Right lobe of liver (tissue), 6 donors: Measurements from ENCODE around the gene RPLP2. TPM values are rescaled to one million over a fixed set of nuclear protein-coding genes. Genes with fewer than 3 reads are reported as not detected.

Experiments used
- ATAC-seq, 4 donors: fragments of 200-7000 bp; cut with Tn5 transposase; one replicate each; pipeline ENCODE4 v1.9.1; 2020; ENCODE audit warnings: mild to moderate bottlenecking in 4 of 4, moderate library complexity in 4 of 4
- DNase-seq, 3 donors: peaks; one replicate each; pipeline ENCODE4 v3.0.0-alpha.2; 2020
- H3K27ac ChIP-seq, 3 donors: fragments of 200-600 bp; one replicate each; pipeline ENCODE4 v1.8.0; 2022
- H3K27me3 ChIP-seq, 2 donors: fragments of 200-600 bp; one replicate each; pipeline ENCODE4 v1.8.0; 2022
- H3K36me3 ChIP-seq, 4 donors: fragments of 200-600 bp; sonication (generic) in 1 of 4; one replicate each; pipeline versions ENCODE4 v1.5.1 to v1.8.0; 2017 to 2022; ENCODE audit warnings: control low read depth in 1 of 4
- H3K4me1 ChIP-seq, 4 donors: fragments of 200-600 bp; sonication (generic) in 1 of 4; one replicate each; pipeline versions ENCODE4 v1.5.1 to v1.8.0; 2017 to 2022; ENCODE audit warnings: control low read depth in 1 of 4
- H3K4me3 ChIP-seq, 3 donors: fragments of 200-600 bp; one replicate each; pipeline ENCODE4 v1.8.0; 2022
- H3K9me3 ChIP-seq, 4 donors: fragments of 200-600 bp; sonication (generic) in 1 of 4; one replicate each; pipeline versions ENCODE4 v1.5.1 to v1.8.0; 2017 to 2022; ENCODE audit warnings: control low read depth in 1 of 4
- CTCF ChIP-seq, 4 donors: fragments of 200-600 bp in 3 of 4; fragments of 450-650 bp in 1 of 4; IDR thresholded peaks; one replicate each; pipeline versions ENCODE4 v1.5.1 to v1.8.0; 2016 to 2022; ENCODE audit warnings: antibody characterized with exemption in 4 of 4, mild to moderate bottlenecking in 2 of 4
- POLR2A ChIP-seq: fragments of 450-650 bp; IDR thresholded peaks from one replicate; pipeline ENCODE4 v1.6.1; 2017; ENCODE audit warnings: antibody characterized with exemption, mild to moderate bottlenecking
- WGBS: methylation state at CpG from one replicate; pipeline ENCODE4 v1.1.6; 2018; ENCODE audit warnings: low coverage, low lambda C conversion rate; ENCODE audit not compliant: insufficient coverage; ENCODE audit errors: missing lambda C conversion rate; 5-methylcytosine and 5-hydroxymethylcytosine counted together
- intact Hi-C, 2 donors: fragments of 100-400 bp; cut with DNase I; formaldehyde crosslinking; loops; one replicate each; pipeline versions ENCODE4 v1.11.2 to v1.14.1; 2022
- total RNA-seq, 6 experiments: library from RNA; depleted of rRNA in 2 of 6; stranded (reverse); fragments of >200 nt in 2 of 6; fragmentation: NEBNext Ultra II Directional in 3 of 6; extraction: Animal tissue kit (Norgen Biotek cat#: 25700) in 3 of 6; gene quantifications; one replicate each; pipeline versions ENCODE4 v1.1.0 to v1.2.4, GENCODE V29; 2016 to 2023
- donor health status: DM: no; HTN: yes; CAD: no.
- donor health status: DM: no; HTN: no; CAD: no.
- donor health status: DM: no; HTN: no; CAD: no.
- donor health status: DM: no; HTN: yes; CAD: no.
- donor health status: DM: no; HTN: yes; CAD: no.

RPLP2 gene
- total RNA-seq, 6 experiments from 2014 or later = 212 to 574 (median 457) TPM

- Histone ChIP-seq H3K36me3 (no peaks in the 10 kb centered on the region), H3K4me3 (no peak overlapping the region), H3K9me3 (no peaks in the 10 kb centered on the region), H3K27me3 (no peaks in the 10 kb centered on the region), H3K4me1 (peaks cover 0 to 18% (median 5%) of the 10 kb centered on the region in 4 donors), H3K27ac (no peak overlapping the region)
- no peak for ATAC-seq
- intact Hi-C loops = no loop called here
- WGBS = 93% methylated on average over 8 of the region's 28 CpGs
- DNase-seq = no peak
- TF ChIP-seq CTCF (IDR thresholded peaks at IDR 0.05) (no peak), POLR2A (no peak)
Observed at GRCh38 chr11:802693-803466, 6.9 kb upstream of the RPLP2 start.

- WGBS = no CpG with 5 or more reads among the region's 8 CpGs
- peak in 1 of 3 donors; percentile 55 for DNase-seq
Observed at GRCh38 chr11:803467-803742, 6.4 kb upstream of the RPLP2 start.

DNA sequence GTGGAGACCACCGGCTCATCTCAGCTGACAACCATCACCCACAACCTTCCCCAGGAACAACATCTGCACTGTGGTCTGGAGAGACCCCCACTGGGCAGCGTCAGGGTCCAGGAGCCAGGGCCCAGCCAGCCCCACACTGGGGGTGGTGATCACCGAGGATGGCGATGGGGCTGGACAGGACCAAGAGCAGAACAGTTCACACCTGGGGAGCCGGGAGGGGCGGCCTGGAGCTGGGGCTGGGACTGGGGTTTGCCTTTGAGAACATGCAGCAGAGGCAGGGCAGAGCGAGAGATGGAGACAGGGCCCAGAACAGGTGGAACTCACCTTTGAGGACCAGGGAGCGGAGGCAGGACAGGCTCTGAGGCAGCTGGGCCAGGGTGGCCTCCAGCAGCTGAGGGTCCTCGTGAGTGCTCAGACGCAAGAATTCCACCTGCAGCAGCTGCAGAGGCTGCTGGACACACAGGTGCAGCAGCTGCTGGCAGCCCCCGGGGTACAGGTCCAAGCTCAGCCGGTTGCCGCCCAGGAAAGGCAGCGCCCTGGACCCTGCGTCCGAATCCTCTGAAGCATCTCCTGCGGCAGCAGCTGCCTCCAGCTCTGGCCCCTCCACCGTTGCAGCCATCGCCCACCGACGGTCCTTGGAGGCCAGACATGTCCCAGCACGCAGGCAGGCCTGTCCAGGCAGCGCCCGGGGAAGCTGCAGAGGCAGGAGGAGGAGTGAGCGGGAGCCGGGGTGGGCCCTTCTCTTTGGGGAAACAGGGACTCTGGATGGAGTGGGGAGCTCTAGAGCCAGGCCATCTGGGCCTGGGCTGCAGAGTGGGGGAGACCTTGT lies 5.8 kb upstream of the RPLP2 start:
- Histone ChIP-seq H3K9me3 (no peaks in the 10 kb centered on the region), H3K27me3 (no peaks in the 10 kb centered on the region), H3K4me3 (peak overlapping the region in 2 of 3 donors; percentile 54 to 65), H3K27ac (no peak overlapping the region), H3K36me3 (no peaks in the 10 kb centered on the region), H3K4me1 (peaks cover 0 to 20% (median 9%) of the 10 kb centered on the region in 4 donors)
- TF ChIP-seq CTCF (IDR thresholded peaks at IDR 0.05) = no peak
- no peak for TF ChIP-seq POLR2A
- no peak for ATAC-seq
- DNase-seq = peak in 1 of 3 donors; percentile 58
- 56% methylated on average over 9 of the region's 26 CpGs for WGBS
- intact Hi-C loops = no loop called here

More at GRCh38 chr11:803467-803742, 6.4 kb upstream of the RPLP2 start:
- no peaks in the 10 kb centered on the region for H3K9me3 ChIP-seq
- TF ChIP-seq POLR2A (no peak), CTCF (IDR thresholded peaks at IDR 0.05) (no peak)
- H3K4me3 ChIP-seq = no peak overlapping the region
- no peak for ATAC-seq
- no peaks in the 10 kb centered on the region for H3K36me3 ChIP-seq
- H3K4me1 ChIP-seq = peaks cover 0 to 20% (median 6%) of the 10 kb centered on the region in 4 donors
- intact Hi-C loops = no loop called here
- H3K27me3 ChIP-seq = no peaks in the 10 kb centered on the region
- H3K27ac ChIP-seq = no peak overlapping the region

GRCh38 chr11:804599-804964 lies 5.2 kb upstream of the RPLP2 start:
- no peaks in the 10 kb centered on the region for H3K9me3 ChIP-seq
- ATAC-seq = no peak
- 20% methylated on average over 6 of the region's 18 CpGs for WGBS
- no peaks in the 10 kb centered on the region for H3K27me3 ChIP-seq
- TF ChIP-seq CTCF (IDR thresholded peaks at IDR 0.05) (no peak), POLR2A (no peak)
- peaks cover 0 to 20% (median 9%) of the 10 kb centered on the region in 4 donors for H3K4me1 ChIP-seq
- intact Hi-C loops = no loop called here
- H3K27ac ChIP-seq = peak overlapping the region in 1 of 3 donors; percentile 78
- no peaks in the 10 kb centered on the region for H3K36me3 ChIP-seq
- H3K4me3 ChIP-seq = peak overlapping the region; percentile 50 to 65 (median 54)
- DNase-seq = peak in 1 of 3 donors; percentile 66
